CD4-positive, alpha-beta T cell (primary cell): ENCODE data around the gene FCN1. TPM values are rescaled to one million over a fixed set of nuclear protein-coding genes. Genes with fewer than 3 reads are reported as not detected.

Experiments
- ATAC-seq: fragments of 200-7000 bp; cut with Tn5 transposase; one replicate; pipeline ENCODE4 v1.10.0; 2022; ENCODE audit warnings: mild to moderate bottlenecking; ENCODE audit not compliant: poor library complexity
- CTCF ChIA-PET: fragments of 350-600 bp; sonication (Branson Sonifier 250); formaldehyde crosslinking; loops from one replicate; lab custom pipeline; 2021; ENCODE audit warnings: antibody characterized with exemption, inconsistent platforms; lab: Charles Lee
- POLR2A ChIA-PET: fragments of 350-600 bp; sonication (Branson Sonifier 250); formaldehyde crosslinking; loops from one replicate; lab custom pipeline; 2021; ENCODE audit warnings: antibody characterized with exemption, inconsistent platforms; lab: Charles Lee
- DNase-seq, 14 experiments: peaks; one replicate each; pipeline ENCODE4 v3.0.0-alpha.2; 2013 to 2020; ENCODE audit warnings: mixed read lengths in 2 of 14
- H3K27ac ChIP-seq, 2 donors: one replicate each; pipeline versions ENCODE4 v1.5.1 to v1.7.0; 2013; ENCODE audit warnings: low read length in 2 of 2, low read depth in 1 of 2, mild to moderate bottlenecking in 1 of 2
- H3K27me3 ChIP-seq, 2 experiments: 1 replicate in 1 of 2; 2 replicates in 1 of 2; pipeline versions ENCODE4 v1.6.1 to v1.7.0; 2013; ENCODE audit warnings: low read length in 2 of 2, control low read depth in 1 of 2, mild to moderate bottlenecking in 1 of 2, moderate library complexity in 1 of 2; ENCODE audit not compliant: insufficient read depth in 2 of 2, control insufficient read depth in 1 of 2
- H3K36me3 ChIP-seq: one replicate; pipeline ENCODE4 v1.6.1; 2013; ENCODE audit warnings: low read length, control low read depth; ENCODE audit not compliant: insufficient read depth
- H3K4me1 ChIP-seq: one replicate; pipeline ENCODE4 v1.6.1; 2013; ENCODE audit warnings: low read length, control low read depth; ENCODE audit not compliant: insufficient read depth
- H3K4me3 ChIP-seq: one replicate; pipeline ENCODE4 v1.5.1; 2013; ENCODE audit warnings: mild to moderate bottlenecking, low read length, moderate library complexity
- H3K9me3 ChIP-seq, 2 experiments: 1 replicate in 1 of 2; 2 replicates in 1 of 2; pipeline versions ENCODE4 v1.6.1 to v1.7.0; 2013; ENCODE audit warnings: low read length in 2 of 2, mild to moderate bottlenecking in 2 of 2, control low read depth in 1 of 2, moderate library complexity in 1 of 2; ENCODE audit not compliant: control insufficient read depth in 1 of 2, insufficient read depth in 1 of 2
- H3K27ac Mint-ChIP-seq: one replicate; pipeline ENCODE4 v1.8.0; 2020; ENCODE audit warnings: mixed read lengths
- H3K27me3 Mint-ChIP-seq: one replicate; pipeline ENCODE4 v1.8.0; 2021; ENCODE audit warnings: mixed read lengths
- H3K36me3 Mint-ChIP-seq: one replicate; pipeline ENCODE4 v1.8.0; 2021; ENCODE audit warnings: low read depth, mixed read lengths
- H3K4me1 Mint-ChIP-seq: one replicate; pipeline ENCODE4 v1.8.0; 2021; ENCODE audit warnings: low read depth, mixed read lengths
- H3K4me3 Mint-ChIP-seq: one replicate; pipeline ENCODE4 v1.8.0; 2020; ENCODE audit warnings: mild to moderate bottlenecking, mixed read lengths
- H3K9me3 Mint-ChIP-seq: one replicate; pipeline ENCODE4 v1.8.0; 2020; ENCODE audit warnings: mixed read lengths
- CTCF ChIP-seq: fragments of 200-600 bp; IDR thresholded peaks from one replicate; pipeline ENCODE4 v1.8.0; 2022; ENCODE audit warnings: antibody characterized with exemption, mild to moderate bottlenecking
- intact Hi-C, 2 experiments: fragments of 100-400 bp; cut with DNase I in 1 of 2; cut with micrococcal nuclease in 1 of 2; formaldehyde crosslinking; loops; one replicate each; pipeline versions ENCODE4 v1.15.1 to v1.9.0; 2023 to 2025; cut with DNase I, micrococcal nuclease
- total RNA-seq, 174 experiments: library from RNA in 2 of 174; stranded (reverse) in 2 of 174; gene quantifications; one replicate each; pipeline ENCODE4 v1.2.3 and lab custom pipeline; 2021 to 2026

The FCN1 gene
- total RNA-seq, 2 experiments from 2014 or later: 9.9 to 10.5 TPM

- Histone ChIP-seq H3K9me3 (peaks cover 0 to 1% of the 10 kb centered on the region in 2 experiments), H3K4me1 (peaks cover 2% of the 10 kb centered on the region), H3K27me3 (peaks cover 4 to 6% of the 10 kb centered on the region in 2 experiments), H3K27ac (no peak overlapping the region), H3K36me3 (no peaks in the 10 kb centered on the region), H3K4me3 (no peak overlapping the region)
- no peaks in the 10 kb centered on the region for H3K36me3 Mint-ChIP-seq
- no peak overlapping the region for H3K27ac Mint-ChIP-seq
- no peaks in the 10 kb centered on the region for H3K4me1 Mint-ChIP-seq
- ATAC-seq (no peak), DNase-seq (no peak)
- no peak for TF ChIP-seq CTCF
- no peaks in the 10 kb centered on the region for H3K9me3 Mint-ChIP-seq
- intact Hi-C loops: no loop called here
- H3K27me3 Mint-ChIP-seq: peaks cover 24% of the 10 kb centered on the region
- no peak overlapping the region for H3K4me3 Mint-ChIP-seq
- CTCF ChIA-PET: no interaction called here
- POLR2A ChIA-PET: no interaction called here
These were observed 17.4 kb upstream of the FCN1 start for GRCh38 chr9:134935056-134935640.

DNA sequence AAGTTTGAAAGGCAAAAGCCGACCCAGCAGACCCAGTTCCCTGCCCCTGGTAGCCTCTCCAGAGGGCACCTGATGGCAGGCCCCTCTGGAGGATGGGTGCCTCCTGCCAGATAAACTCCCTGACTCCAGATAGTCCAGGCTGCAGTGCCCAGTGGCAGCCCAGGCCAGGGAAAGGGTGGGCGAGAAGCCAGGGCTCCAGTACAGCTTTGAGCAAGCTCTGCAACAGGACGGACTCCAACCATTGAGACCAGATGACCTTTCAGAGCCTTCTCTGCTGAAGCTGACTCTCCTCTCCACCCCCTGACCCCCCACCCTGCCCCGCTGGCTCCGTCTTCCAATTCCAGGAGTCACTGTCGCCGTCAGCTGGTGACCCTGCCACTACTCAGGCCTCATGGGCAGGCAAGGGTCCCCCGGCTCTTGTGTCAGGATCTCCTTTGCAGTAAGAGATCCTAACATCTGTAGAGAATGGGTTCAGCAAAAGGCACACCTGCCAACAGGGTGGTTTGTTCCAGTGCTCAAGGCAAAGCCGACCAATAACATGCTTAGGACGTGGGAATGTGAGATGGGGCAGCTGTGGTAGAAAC lies 15.5 kb upstream of the FCN1 start:
- Histone ChIP-seq H3K27ac (no peak overlapping the region), H3K4me3 (no peak overlapping the region), H3K4me1 (peaks cover 2% of the 10 kb centered on the region), H3K27me3 (peaks cover 4 to 6% of the 10 kb centered on the region in 2 experiments), H3K9me3 (no peaks in the 10 kb centered on the region), H3K36me3 (no peaks in the 10 kb centered on the region)
- no peak for TF ChIP-seq CTCF
- CTCF ChIA-PET: no interaction called here
- Mint-ChIP-seq H3K4me1 (no peaks in the 10 kb centered on the region), H3K9me3 (no peaks in the 10 kb centered on the region), H3K27ac (no peak overlapping the region), H3K4me3 (no peak overlapping the region), H3K36me3 (no peaks in the 10 kb centered on the region), H3K27me3 (peaks cover 25% of the 10 kb centered on the region)
- DNase-seq: no peak
- ATAC-seq: no peak
- POLR2A ChIA-PET: no interaction called here
- intact Hi-C loops: no loop called here

GRCh38 chr9:134932606-134933005 lies 14.9 kb upstream of the FCN1 start:
- no peaks in the 10 kb centered on the region for H3K36me3 Mint-ChIP-seq
- H3K4me1 Mint-ChIP-seq: no peaks in the 10 kb centered on the region
- H3K9me3 Mint-ChIP-seq: no peaks in the 10 kb centered on the region
- Histone ChIP-seq H3K27me3 (peaks cover 4 to 6% of the 10 kb centered on the region in 2 experiments), H3K36me3 (no peaks in the 10 kb centered on the region), H3K4me1 (peaks cover 2% of the 10 kb centered on the region), H3K9me3 (no peaks in the 10 kb centered on the region), H3K27ac (no peak overlapping the region), H3K4me3 (no peak overlapping the region)
- TF ChIP-seq CTCF: no peak
- no peak overlapping the region for H3K27ac Mint-ChIP-seq
- no peak for ATAC-seq
- intact Hi-C loops: no loop called here
- no peak overlapping the region for H3K4me3 Mint-ChIP-seq
- CTCF ChIA-PET: no interaction called here
- POLR2A ChIA-PET: no interaction called here
- H3K27me3 Mint-ChIP-seq: peaks cover 30% of the 10 kb centered on the region
- no peak for DNase-seq
